Measurements from ENCODE around the gene COL16A1. TPM values are rescaled to one million over a fixed set of nuclear protein-coding genes. Genes with fewer than 3 reads are reported as not detected.

The COL16A1 gene
- polyA plus RNA-seq, 3 donors: 0.13 TPM; not detected in 2

GRCh38 chr1:31742462-31743212, 38.8 kb upstream of the COL16A1 start:
- H3K4me3 ChIP-seq (replicated peaks in 1 of 3; ENCODE audit: low read depth in 2 of 3, low read length in 3 of 3): no peak overlapping the region
- no peaks in the 10 kb centered on the region for H3K79me2 ChIP-seq (ENCODE audit: insufficient read depth, low read length)
- H3K4me3 Mint-ChIP-seq: no peak overlapping the region
- H3K4me2 ChIP-seq (replicated peaks; ENCODE audit: extremely low read depth, low read length, poor library complexity, severe bottlenecking): no peak overlapping the region
- no peak overlapping the region for H3K27ac Mint-ChIP-seq
- no peaks in the 10 kb centered on the region for H3K27me3 ChIP-seq (ENCODE audit: control insufficient read depth in 2 of 2, insufficient read depth in 2 of 2, low read length in 2 of 2)
- peaks cover 8% of the 10 kb centered on the region for H3K4me1 Mint-ChIP-seq
- no peaks in the 10 kb centered on the region for H3K4me1 ChIP-seq (ENCODE audit: control insufficient read depth in 1 of 2, insufficient read depth in 2 of 2, low read length in 2 of 2)
- no peaks in the 10 kb centered on the region for H4K20me1 ChIP-seq (ENCODE audit: insufficient read depth, low read length)
- TF ChIP-seq CTCF (IDR thresholded peaks at IDR 0.05): no peak
- intact Hi-C loops (cut with micrococcal nuclease): no loop called here
- H3K27ac ChIP-seq (ENCODE audit: low read depth in 1 of 2, low read length in 2 of 2): no peak overlapping the region
- no peak for DNase-seq
- peaks cover 0 to 1% (median 0%) of the 10 kb centered on the region in 7 donors for H3K9me3 Mint-ChIP-seq
- peaks cover 4 to 18% (median 18%) of the 10 kb centered on the region in 3 donors for H3K27me3 Mint-ChIP-seq (ENCODE audit: low read depth in 3 of 3)
- no peaks in the 10 kb centered on the region for H3K9me3 ChIP-seq (replicated peaks in 1 of 2; ENCODE audit: control insufficient read depth in 1 of 2, insufficient read depth in 1 of 2, low read length in 2 of 2)
- 93% methylated on average over 31 of the region's 32 CpGs for WGBS (ENCODE audit: insufficient coverage)
- H3K36me3 ChIP-seq (replicated peaks in 1 of 2; ENCODE audit: control insufficient read depth in 1 of 2, insufficient read depth in 2 of 2, low read length in 2 of 2): no peaks in the 10 kb centered on the region
- no peaks in the 10 kb centered on the region for H3K36me3 Mint-ChIP-seq
- no peak overlapping the region for H3K9ac ChIP-seq (ENCODE audit: insufficient read depth, low read length, poor library complexity, severe bottlenecking)
- H2AFZ ChIP-seq (ENCODE audit: insufficient read depth, low read depth, low read length, poor library complexity, severe bottlenecking): no peak overlapping the region

- Histone ChIP-seq H3K36me3 (replicated peaks in 1 of 2; ENCODE audit: control insufficient read depth in 1 of 2, insufficient read depth in 2 of 2, low read length in 2 of 2) (no peaks in the 10 kb centered on the region), H3K4me3 (replicated peaks in 1 of 3; ENCODE audit: low read depth in 2 of 3, low read length in 3 of 3) (no peak overlapping the region), H3K9ac (ENCODE audit: insufficient read depth, low read length, poor library complexity, severe bottlenecking) (no peak overlapping the region), H3K4me2 (replicated peaks; ENCODE audit: extremely low read depth, low read length, poor library complexity, severe bottlenecking) (no peak overlapping the region), H3K9me3 (replicated peaks in 1 of 2; ENCODE audit: control insufficient read depth in 1 of 2, insufficient read depth in 1 of 2, low read length in 2 of 2) (no peaks in the 10 kb centered on the region), H3K79me2 (ENCODE audit: insufficient read depth, low read length) (no peaks in the 10 kb centered on the region), H2AFZ (ENCODE audit: insufficient read depth, low read depth, low read length, poor library complexity, severe bottlenecking) (no peak overlapping the region), H4K20me1 (ENCODE audit: insufficient read depth, low read length) (no peaks in the 10 kb centered on the region), H3K27ac (ENCODE audit: low read depth in 1 of 2, low read length in 2 of 2) (no peak overlapping the region), H3K27me3 (ENCODE audit: control insufficient read depth in 2 of 2, insufficient read depth in 2 of 2, low read length in 2 of 2) (no peaks in the 10 kb centered on the region), H3K4me1 (ENCODE audit: control insufficient read depth in 1 of 2, insufficient read depth in 2 of 2, low read length in 2 of 2) (no peaks in the 10 kb centered on the region)
- Mint-ChIP-seq H3K4me3 (no peak overlapping the region), H3K9me3 (no peaks in the 10 kb centered on the region), H3K27ac (no peak overlapping the region), H3K27me3 (ENCODE audit: low read depth in 3 of 3) (peaks cover 2 to 11% (median 8%) of the 10 kb centered on the region in 3 donors), H3K36me3 (no peaks in the 10 kb centered on the region), H3K4me1 (peaks cover 2% of the 10 kb centered on the region)
- 27% methylated on average over 11 of the region's 12 CpGs for WGBS (ENCODE audit: insufficient coverage)
- intact Hi-C loops (cut with micrococcal nuclease): no loop called here
- no peak for TF ChIP-seq CTCF (IDR thresholded peaks at IDR 0.05)
- no peak for DNase-seq
These were observed 35.5 kb upstream of the COL16A1 start for GRCh38 chr1:31739346-31739745.

Measured in CD14-positive monocyte (primary cell).